CD14-positive monocyte (primary cell): Measurements from ENCODE around the gene SH3YL1. TPM values are rescaled to one million over a fixed set of nuclear protein-coding genes. Genes with fewer than 3 reads are reported as not detected.

Source experiments
- DNase-seq, 3 donors: peaks; one replicate each; pipeline ENCODE4 v3.0.0-alpha.2; 2011 to 2022
- H2AFZ ChIP-seq: 2 replicates; pipeline ENCODE4 v1.6.0; 2012; ENCODE audit warnings: mild to moderate bottlenecking, low read depth, low read length, inconsistent platforms; ENCODE audit not compliant: insufficient read depth, poor library complexity, severe bottlenecking
- H3K27ac ChIP-seq, 2 donors: 1 replicate in 1 of 2; 2 replicates in 1 of 2; pipeline ENCODE4 v1.5.1; 2012 to 2013; ENCODE audit warnings: low read length in 2 of 2, control low read depth in 1 of 2, inconsistent platforms in 1 of 2, low read depth in 1 of 2, mild to moderate bottlenecking in 1 of 2
- H3K27me3 ChIP-seq, 2 donors: one replicate each; pipeline versions ENCODE4 v1.6.0 to v1.6.1; 2011 to 2013; ENCODE audit warnings: low read length in 2 of 2; ENCODE audit not compliant: control insufficient read depth in 2 of 2, insufficient read depth in 2 of 2
- H3K36me3 ChIP-seq, 2 donors: replicated peaks in 1 of 2; 1 replicate in 1 of 2; 2 replicates in 1 of 2; pipeline versions ENCODE4 v1.5.1 to v1.6.1; 2012 to 2013; ENCODE audit warnings: low read length in 2 of 2, control low read depth in 1 of 2, inconsistent platforms in 1 of 2, mild to moderate bottlenecking in 1 of 2; ENCODE audit not compliant: insufficient read depth in 2 of 2, control insufficient read depth in 1 of 2
- H3K4me1 ChIP-seq, 2 donors: 1 replicate in 1 of 2; 2 replicates in 1 of 2; pipeline versions ENCODE4 v1.5.1 to v1.6.1; 2012 to 2013; ENCODE audit warnings: low read length in 2 of 2, control low read depth in 1 of 2, inconsistent platforms in 1 of 2, mild to moderate bottlenecking in 1 of 2, moderate library complexity in 1 of 2; ENCODE audit not compliant: insufficient read depth in 2 of 2, control insufficient read depth in 1 of 2
- H3K4me2 ChIP-seq: replicated peaks from 2 replicates; pipeline ENCODE3; 2012; ENCODE audit warnings: low read length, moderate library complexity, mild to moderate bottlenecking; ENCODE audit not compliant: poor library complexity, severe bottlenecking; ENCODE audit errors: extremely low read depth
- H3K4me3 ChIP-seq, 3 experiments: fragments of 200-600 bp in 1 of 3; sonication (generic) in 1 of 3; replicated peaks in 1 of 3; 1 replicate in 2 of 3; 2 replicates in 1 of 3; pipeline ENCODE4 v1.5.1; 2011 to 2013; ENCODE audit warnings: low read length in 3 of 3, mild to moderate bottlenecking in 3 of 3, control low read depth in 2 of 3, low read depth in 2 of 3, inconsistent platforms in 1 of 3, moderate library complexity in 1 of 3
- H3K79me2 ChIP-seq: 2 replicates; pipeline ENCODE4 v1.6.0; 2012; ENCODE audit warnings: mild to moderate bottlenecking, control low read depth, inconsistent platforms, low read length, moderate library complexity; ENCODE audit not compliant: insufficient read depth
- H3K9ac ChIP-seq: 2 replicates; pipeline ENCODE4 v1.6.0; 2017; ENCODE audit warnings: low read length, mild to moderate bottlenecking; ENCODE audit not compliant: insufficient read depth, poor library complexity, severe bottlenecking
- H3K9me3 ChIP-seq, 2 donors: replicated peaks in 1 of 2; 1 replicate in 1 of 2; 2 replicates in 1 of 2; pipeline versions ENCODE4 v1.5.1 to v1.6.1; 2012 to 2013; ENCODE audit warnings: low read length in 2 of 2, control low read depth in 1 of 2; ENCODE audit not compliant: control insufficient read depth in 1 of 2, insufficient read depth in 1 of 2
- H4K20me1 ChIP-seq: 2 replicates; pipeline ENCODE4 v1.6.0; 2012; ENCODE audit warnings: mild to moderate bottlenecking, low read length, control low read depth, moderate library complexity; ENCODE audit not compliant: insufficient read depth
- H3K27ac Mint-ChIP-seq, 7 donors: one replicate each; pipeline ENCODE4 v1.8.0; 2020; ENCODE audit warnings: mild to moderate bottlenecking in 7 of 7, mixed read lengths in 7 of 7, moderate library complexity in 6 of 7, inconsistent platforms in 2 of 7
- H3K27me3 Mint-ChIP-seq, 3 donors: one replicate each; pipeline ENCODE4 v1.8.0; 2021 to 2022; ENCODE audit warnings: low read depth in 3 of 3, mild to moderate bottlenecking in 3 of 3, mixed read lengths in 3 of 3, moderate library complexity in 3 of 3, inconsistent platforms in 1 of 3
- H3K36me3 Mint-ChIP-seq, 2 donors: one replicate each; pipeline ENCODE4 v1.8.0; 2020; ENCODE audit warnings: mixed read lengths in 2 of 2, inconsistent platforms in 1 of 2, mild to moderate bottlenecking in 1 of 2
- H3K4me1 Mint-ChIP-seq: one replicate; pipeline ENCODE4 v1.8.0; 2020; ENCODE audit warnings: mild to moderate bottlenecking, mixed read lengths
- H3K4me3 Mint-ChIP-seq, 2 donors: one replicate each; pipeline ENCODE4 v1.8.0; 2020; ENCODE audit warnings: mild to moderate bottlenecking in 2 of 2, mixed read lengths in 2 of 2, moderate library complexity in 1 of 2
- H3K9me3 Mint-ChIP-seq, 7 donors: one replicate each; pipeline ENCODE4 v1.8.0; 2020 to 2022; ENCODE audit warnings: mixed read lengths in 7 of 7, mild to moderate bottlenecking in 6 of 7, moderate library complexity in 6 of 7, inconsistent platforms in 2 of 7
- CTCF ChIP-seq: fragments of 200-600 bp; IDR thresholded peaks from one replicate; pipeline ENCODE4 v1.8.0; 2022; ENCODE audit warnings: antibody characterized with exemption, mild to moderate bottlenecking
- WGBS: methylation state at CpG from one replicate; pipeline ENCODE4 v1.1.5; 2013; ENCODE audit warnings: missing lambda C conversion rate; ENCODE audit not compliant: insufficient coverage; 5-methylcytosine and 5-hydroxymethylcytosine counted together
- intact Hi-C, 2 donors: fragments of 100-400 bp; cut with micrococcal nuclease; formaldehyde crosslinking; loops; one replicate each; pipeline versions ENCODE4 v1.15.0 to v1.15.1; 2023
- polyA plus RNA-seq, 3 donors: library from polyadenylated mRNA; depleted of rRNA in 1 of 3; unstranded in 2 of 3; stranded (reverse) in 1 of 3; fragments of 300-500 nt in 2 of 3; fragments of >200 nt in 1 of 3; fragmentation: Illumina TruSeq in 2 of 3; gene quantifications; 1 replicate in 2 of 3; 2 replicates in 1 of 3; pipeline ENCODE4 v1.2.3, GENCODE V29; 2012 to 2021

Gene SH3YL1
- polyA plus RNA-seq, 3 donors = 2.4 to 11.7 (median 4.0) TPM

- Mint-ChIP-seq H3K27me3 (peaks cover 3 to 9% (median 7%) of the 10 kb centered on the region in 3 donors), H3K4me3 (no peak overlapping the region), H3K27ac (no peak overlapping the region), H3K4me1 (peaks cover 10% of the 10 kb centered on the region), H3K36me3 (peaks cover 0 to 13% of the 10 kb centered on the region in 2 donors), H3K9me3 (peaks cover 2 to 25% (median 19%) of the 10 kb centered on the region in 7 donors)
- Histone ChIP-seq H3K27ac (no peak overlapping the region), H3K36me3 (no peaks in the 10 kb centered on the region), H3K4me3 (no peak overlapping the region), H3K79me2 (peaks cover 15% of the 10 kb centered on the region), H3K4me1 (peaks cover 14 to 17% of the 10 kb centered on the region in 2 donors), H3K9me3 (peaks cover 11 to 15% of the 10 kb centered on the region in 2 donors), H3K9ac (no peak overlapping the region), H3K27me3 (no peaks in the 10 kb centered on the region), H2AFZ (no peak overlapping the region), H4K20me1 (no peaks in the 10 kb centered on the region), H3K4me2 (no peak overlapping the region)
- intact Hi-C loops = loop anchor here in 1 of 2 donors (10.0 kb wide), 1 partner anchor 414 kb away; the partner anchor contains the start of gene TMEM18
- WGBS = 97% methylated on average over 4 of the region's 6 CpGs
- TF ChIP-seq CTCF = no peak
- no peak for DNase-seq
Observed at GRCh38 chr2:260507-261161, 3.2 kb downstream of the SH3YL1 start.

GRCh38 chr2:259789-260331 is 4.0 kb downstream of the SH3YL1 start:
- no peaks in the 10 kb centered on the region for H3K27me3 ChIP-seq
- H3K9ac ChIP-seq = no peak overlapping the region
- peaks cover 0 to 13% of the 10 kb centered on the region in 2 donors for H3K36me3 Mint-ChIP-seq
- TF ChIP-seq CTCF = no peak
- intact Hi-C loops = loop anchor here in 1 of 2 donors (10.0 kb wide), 1 partner anchor 415 kb away; the partner anchor contains the start of gene TMEM18
- H3K4me1 Mint-ChIP-seq = peaks cover 3% of the 10 kb centered on the region
- no peak overlapping the region for H3K27ac ChIP-seq
- no peak overlapping the region for H2AFZ ChIP-seq
- no peaks in the 10 kb centered on the region for H4K20me1 ChIP-seq
- H3K9me3 ChIP-seq = peaks cover 14 to 15% of the 10 kb centered on the region in 2 donors
- WGBS = no CpG with 5 or more reads among the region's 2 CpGs
- H3K36me3 ChIP-seq = no peaks in the 10 kb centered on the region
- no peak overlapping the region for H3K4me2 ChIP-seq
- peaks cover 8% of the 10 kb centered on the region for H3K79me2 ChIP-seq
- peaks cover 8 to 10% of the 10 kb centered on the region in 2 donors for H3K4me1 ChIP-seq
- peaks cover 4 to 9% (median 7%) of the 10 kb centered on the region in 3 donors for H3K27me3 Mint-ChIP-seq
- no peak overlapping the region for H3K4me3 Mint-ChIP-seq
- peaks cover 2 to 25% (median 19%) of the 10 kb centered on the region in 7 donors for H3K9me3 Mint-ChIP-seq
- H3K4me3 ChIP-seq = no peak overlapping the region
- no peak overlapping the region for H3K27ac Mint-ChIP-seq
- no peak for DNase-seq
